HG03469 (cell line): ENCODE results near the gene TMEM229A.
"Not testable (repeated sequence)": the region's sequence is repeated elsewhere in the genome, so short reads cannot be mapped to it uniquely, and the experiment has no call there.

Experiments used
- ATAC-seq: cut with Tn5 transposase; IDR thresholded peaks from one replicate; pipeline ENCODE4 v1.9.1; 2021; ENCODE audit warnings: mild to moderate bottlenecking, moderate library complexity, moderate number of reproducible peaks; ENCODE audit not compliant: unreplicated experiment

The TMEM229A gene

GRCh38 chr7:124032369-124033094 lies at the start of gene TMEM229A:
Gene TMEM229A (minus strand): TSS chr7:124033067. CDS start chr7:124033003, 64 bp downstream.
- ATAC-seq, result no peak

- ATAC-seq, result not testable (repeated sequence)
Observed at GRCh38 chr7:124082234-124082633, 49.4 kb upstream of the TMEM229A start.

- ATAC-seq, result no peak
Observed at GRCh38 chr7:124077546-124077945, 44.7 kb upstream of the TMEM229A start.

- no peak for ATAC-seq
Observed at GRCh38 chr7:124076841-124077240, 44.0 kb upstream of the TMEM229A start.

- ATAC-seq, result no peak
Observed at GRCh38 chr7:124074007-124074406, 41.1 kb upstream of the TMEM229A start.

- no peak for ATAC-seq
Observed at GRCh38 chr7:124073310-124073645, 40.4 kb upstream of the TMEM229A start.

- ATAC-seq, result no peak
Observed at GRCh38 chr7:124072603-124073309, 39.9 kb upstream of the TMEM229A start.

- ATAC-seq, result no peak
Observed at GRCh38 chr7:124071843-124072242, 39.0 kb upstream of the TMEM229A start.

- no peak for ATAC-seq
Observed at GRCh38 chr7:124062171-124062570, 29.3 kb upstream of the TMEM229A start.

GRCh38 chr7:124060528-124060927 lies 27.7 kb upstream of the TMEM229A start:
- no peak for ATAC-seq

- ATAC-seq, result peak; percentile 99
Observed at GRCh38 chr7:124059375-124059774, 26.5 kb upstream of the TMEM229A start.

- no peak for ATAC-seq
Observed at GRCh38 chr7:124058515-124058914, 25.6 kb upstream of the TMEM229A start.

GRCh38 chr7:124057872-124058271 lies 25.0 kb upstream of the TMEM229A start:
- ATAC-seq, result no peak

- no peak for ATAC-seq
Observed at GRCh38 chr7:124056234-124056633, 23.4 kb upstream of the TMEM229A start.

- no peak for ATAC-seq
Observed at GRCh38 chr7:124051681-124052377, 19.0 kb upstream of the TMEM229A start.

- ATAC-seq, result no peak
Observed at GRCh38 chr7:124042826-124043225, 10.0 kb upstream of the TMEM229A start.

- no peak for ATAC-seq
Observed at GRCh38 chr7:124041439-124041838, 8.6 kb upstream of the TMEM229A start.

GRCh38 chr7:124037902-124038301 lies 5.0 kb upstream of the TMEM229A start:
- ATAC-seq, result not testable (repeated sequence)

- no peak for ATAC-seq
Observed at GRCh38 chr7:124035706-124036105, 2.8 kb upstream of the TMEM229A start.

GRCh38 chr7:124034754-124035100 lies 1.9 kb upstream of the TMEM229A start:
- no peak for ATAC-seq

- no peak for ATAC-seq
Observed at GRCh38 chr7:124033807-124034753, 1.2 kb upstream of the TMEM229A start.
